ENCODE measurements around the gene PER2. TPM values are rescaled to one million over a fixed set of nuclear protein-coding genes. Genes with fewer than 3 reads are reported as not detected.
A peak's percentile ranks its signal among the peaks of the same experiment; 100 is the strongest.

Gene PER2
- total and polyA plus RNA-seq, 2 of the 13 experiments (the other 11 are each of a cell fraction or from before 2014, with no cell fraction given), result 5.1 to 9.4 TPM

- TF ChIP-seq ZNF446 (CRISPR knock-in tag; IDR thresholded peaks at IDR 0.05) (peak; percentile 98), ISL2 (CRISPR knock-in tag; IDR thresholded peaks at IDR 0.05) (peak; percentile 64; the same call in 1 of the 2 replicates), HBP1 (CRISPR knock-in tag; IDR thresholded peaks at IDR 0.05; ENCODE audit: low read depth) (peak; percentile 94), JUNB (CRISPR knock-in tag; IDR thresholded peaks at IDR 0.05; ENCODE audit: borderline replicate concordance) (peak; percentile 94), ZBTB46 (CRISPR knock-in tag; IDR thresholded peaks at IDR 0.05; ENCODE audit: borderline replicate concordance) (no peak), HNF1A (IDR thresholded peaks at IDR 0.05; ENCODE audit: low read depth) (no peak), HNF1A (CRISPR knock-in tag; IDR thresholded peaks at IDR 0.05; ENCODE audit: borderline replicate concordance) (no peak; the same call in none of the 2 replicates), BCL3 (CRISPR knock-in tag; IDR thresholded peaks at IDR 0.05) (peak; percentile 99), ZFP36 (IDR thresholded peaks at IDR 0.05; ENCODE audit: borderline replicate concordance, low read depth, low read length, partially characterized antibody) (no peak), TFDP1 (CRISPR knock-in tag; IDR thresholded peaks at IDR 0.05; ENCODE audit: borderline replicate concordance) (peak; percentile 99), KLF12 (CRISPR knock-in tag; IDR thresholded peaks at IDR 0.05; ENCODE audit: borderline replicate concordance) (peak; percentile 96), YEATS2 (CRISPR knock-in tag; IDR thresholded peaks at IDR 0.05; ENCODE audit: borderline replicate concordance) (peak; percentile 82), ZNF644 (CRISPR knock-in tag; IDR thresholded peaks at IDR 0.05; ENCODE audit: low read depth) (no peak), ZNF225 (CRISPR knock-in tag; IDR thresholded peaks at IDR 0.05) (peak; percentile 99), ZNF749 (CRISPR knock-in tag; IDR thresholded peaks at IDR 0.05; ENCODE audit: borderline replicate concordance) (peak; percentile 95)
Observed at GRCh38 chr2:238238766-238239542, 49.5 kb downstream of the PER2 start (continued).
